Choroid plexus epithelial cell (primary cell): Measurements from ENCODE around the gene WDR54.
A peak's percentile ranks its signal among the peaks of the same experiment; 100 is the strongest.

ENCODE experiments used
- DNase-seq: peaks from one replicate; pipeline ENCODE4 v3.0.0-alpha.2; 2010; ENCODE audit warnings: low read depth
- H3K4me3 ChIP-seq: 2 replicates; pipeline ENCODE4 v1.5.1; 2011; ENCODE audit warnings: low read depth, mild to moderate bottlenecking, control low read depth, low read length, moderate library complexity
- TF ChIP-seq, protein P1 (sequence below): conservative IDR thresholded peaks from 2 replicates; pipeline ENCODE4 v1.5.1; 2011; ENCODE audit warnings: low read depth, mild to moderate bottlenecking, control low read depth, inconsistent platforms, low read length, moderate library complexity

Gene WDR54, protein sequence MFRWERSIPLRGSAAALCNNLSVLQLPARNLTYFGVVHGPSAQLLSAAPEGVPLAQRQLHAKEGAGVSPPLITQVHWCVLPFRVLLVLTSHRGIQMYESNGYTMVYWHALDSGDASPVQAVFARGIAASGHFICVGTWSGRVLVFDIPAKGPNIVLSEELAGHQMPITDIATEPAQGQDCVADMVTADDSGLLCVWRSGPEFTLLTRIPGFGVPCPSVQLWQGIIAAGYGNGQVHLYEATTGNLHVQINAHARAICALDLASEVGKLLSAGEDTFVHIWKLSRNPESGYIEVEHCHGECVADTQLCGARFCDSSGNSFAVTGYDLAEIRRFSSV

GRCh38 chr2:74421221-74421870, at the start of gene WDR54, which contains the start of gene C2orf81:
Gene WDR54, plus strand, starts transcription at chr2:74421730. Its CDS starts 424 bp downstream, at chr2:74422154.
Gene C2orf81, minus strand, starts transcription at chr2:74421619. Its CDS starts 59 bp downstream, at chr2:74421560.
- peak; percentile 77 for DNase-seq
- TF ChIP-seq, protein P1, sequence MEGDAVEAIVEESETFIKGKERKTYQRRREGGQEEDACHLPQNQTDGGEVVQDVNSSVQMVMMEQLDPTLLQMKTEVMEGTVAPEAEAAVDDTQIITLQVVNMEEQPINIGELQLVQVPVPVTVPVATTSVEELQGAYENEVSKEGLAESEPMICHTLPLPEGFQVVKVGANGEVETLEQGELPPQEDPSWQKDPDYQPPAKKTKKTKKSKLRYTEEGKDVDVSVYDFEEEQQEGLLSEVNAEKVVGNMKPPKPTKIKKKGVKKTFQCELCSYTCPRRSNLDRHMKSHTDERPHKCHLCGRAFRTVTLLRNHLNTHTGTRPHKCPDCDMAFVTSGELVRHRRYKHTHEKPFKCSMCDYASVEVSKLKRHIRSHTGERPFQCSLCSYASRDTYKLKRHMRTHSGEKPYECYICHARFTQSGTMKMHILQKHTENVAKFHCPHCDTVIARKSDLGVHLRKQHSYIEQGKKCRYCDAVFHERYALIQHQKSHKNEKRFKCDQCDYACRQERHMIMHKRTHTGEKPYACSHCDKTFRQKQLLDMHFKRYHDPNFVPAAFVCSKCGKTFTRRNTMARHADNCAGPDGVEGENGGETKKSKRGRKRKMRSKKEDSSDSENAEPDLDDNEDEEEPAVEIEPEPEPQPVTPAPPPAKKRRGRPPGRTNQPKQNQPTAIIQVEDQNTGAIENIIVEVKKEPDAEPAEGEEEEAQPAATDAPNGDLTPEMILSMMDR: no peak
- peak within 1 kb of the TSS; percentile 77 for H3K4me3 ChIP-seq

DNA sequence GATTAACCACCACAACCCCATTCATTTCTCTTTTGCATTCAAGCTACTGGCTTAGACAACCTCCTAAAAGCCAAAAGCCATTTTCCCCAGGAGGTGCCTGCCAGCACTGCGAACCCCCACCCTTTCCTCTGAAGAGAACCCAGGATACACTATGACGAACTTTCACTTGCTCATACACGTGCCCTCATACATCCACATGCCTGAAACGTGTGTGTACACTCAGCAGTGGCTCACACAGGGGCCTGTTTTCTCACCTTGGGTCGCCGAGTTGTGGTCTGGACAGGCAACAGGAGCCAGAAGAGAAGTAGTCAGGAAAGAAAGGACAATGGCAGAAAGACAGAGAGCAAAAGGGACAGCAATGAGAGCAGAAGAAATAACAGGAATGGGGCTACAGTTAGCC, 48.9 kb upstream of the WDR54 start:
- TF ChIP-seq, protein P1: no peak
- no peak for DNase-seq
- H3K4me3 ChIP-seq: no peak overlapping the region

- H3K4me3 ChIP-seq: no peak overlapping the region
- TF ChIP-seq, protein P1: no peak
- peak; percentile 28 for DNase-seq
These were observed 48.3 kb upstream of the WDR54 start for GRCh38 chr2:74373221-74373676.

- no peak for DNase-seq
- TF ChIP-seq, protein P1: no peak
- peak overlapping the region; percentile 39 for H3K4me3 ChIP-seq
These were observed 47.5 kb upstream of the WDR54 start for GRCh38 chr2:74373985-74374384.

DNA sequence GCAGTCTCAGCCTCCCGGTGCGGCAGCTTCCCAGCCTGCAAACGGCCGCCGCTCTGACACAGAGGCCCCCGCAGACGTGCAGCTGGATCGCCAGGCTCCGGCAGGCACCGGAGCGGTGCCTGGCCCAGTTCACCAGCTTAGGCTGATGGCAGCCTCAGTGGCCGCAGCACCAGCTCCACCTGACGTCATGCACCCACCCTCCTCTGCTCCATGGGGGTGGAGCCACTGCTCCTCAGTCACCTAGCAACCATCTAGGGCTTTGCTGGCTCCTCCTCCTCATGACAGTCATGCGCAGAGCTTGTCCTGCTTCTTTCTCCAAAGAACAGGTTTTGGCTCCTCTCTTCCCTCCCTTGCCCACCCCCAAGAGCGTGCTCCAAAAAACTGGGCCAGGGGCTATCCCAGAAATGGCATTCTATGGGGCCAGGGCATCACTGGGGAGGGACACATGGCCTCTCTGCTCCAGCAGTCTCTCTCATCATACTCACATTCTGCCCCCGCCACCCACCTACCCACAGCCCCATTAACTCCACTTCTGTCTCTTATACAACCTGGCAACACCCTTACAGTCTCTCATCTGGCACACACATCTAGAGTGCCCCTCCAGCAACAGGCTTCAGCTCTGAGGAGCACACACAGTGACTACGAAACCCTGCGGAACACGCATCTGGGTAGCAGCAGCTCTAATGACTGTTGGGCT, 46.9 kb upstream of the WDR54 start:
- H3K4me3 ChIP-seq: peak overlapping the region; percentile 39

GRCh38 chr2:74375838-74376237, 45.7 kb upstream of the WDR54 start:
- no peak for DNase-seq
- H3K4me3 ChIP-seq: no peak overlapping the region
- TF ChIP-seq, protein P1: no peak

More for the DNA sequence above, 46.9 kb upstream of the WDR54 start:
- DNase-seq: peak; percentile 73
- TF ChIP-seq, protein P1: no peak
